HG02885 (cell line): Measurements from ENCODE around the gene GLIS1.
"Not testable (repeated sequence)": the region's sequence is repeated elsewhere in the genome, so short reads cannot be mapped to it uniquely, and the experiment has no call there.

Experiments used
- ATAC-seq: cut with Tn5 transposase; IDR thresholded peaks from one replicate; pipeline ENCODE4 v1.9.1; 2021; ENCODE audit warnings: mild to moderate bottlenecking; ENCODE audit not compliant: unreplicated experiment, poor library complexity

The GLIS1 gene

GRCh38 chr1:53657891-53658396 lies 81.0 kb downstream of the GLIS1 start:
- ATAC-seq = no peak

DNA sequence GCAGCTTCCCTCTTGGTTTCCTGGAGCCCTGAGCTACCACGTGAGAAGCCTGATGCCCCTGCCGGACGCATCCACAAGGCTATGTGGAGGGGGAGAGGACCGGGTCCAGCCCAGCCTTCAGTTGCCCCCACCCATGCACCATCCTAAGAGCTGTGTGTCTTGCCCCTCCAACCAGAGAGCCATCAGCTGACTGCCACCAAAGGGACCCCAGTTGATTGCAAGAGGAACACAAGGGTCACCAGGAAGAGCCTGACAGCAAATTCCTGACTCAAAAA lies 81.5 kb downstream of the GLIS1 start:
- no peak for ATAC-seq

DNA sequence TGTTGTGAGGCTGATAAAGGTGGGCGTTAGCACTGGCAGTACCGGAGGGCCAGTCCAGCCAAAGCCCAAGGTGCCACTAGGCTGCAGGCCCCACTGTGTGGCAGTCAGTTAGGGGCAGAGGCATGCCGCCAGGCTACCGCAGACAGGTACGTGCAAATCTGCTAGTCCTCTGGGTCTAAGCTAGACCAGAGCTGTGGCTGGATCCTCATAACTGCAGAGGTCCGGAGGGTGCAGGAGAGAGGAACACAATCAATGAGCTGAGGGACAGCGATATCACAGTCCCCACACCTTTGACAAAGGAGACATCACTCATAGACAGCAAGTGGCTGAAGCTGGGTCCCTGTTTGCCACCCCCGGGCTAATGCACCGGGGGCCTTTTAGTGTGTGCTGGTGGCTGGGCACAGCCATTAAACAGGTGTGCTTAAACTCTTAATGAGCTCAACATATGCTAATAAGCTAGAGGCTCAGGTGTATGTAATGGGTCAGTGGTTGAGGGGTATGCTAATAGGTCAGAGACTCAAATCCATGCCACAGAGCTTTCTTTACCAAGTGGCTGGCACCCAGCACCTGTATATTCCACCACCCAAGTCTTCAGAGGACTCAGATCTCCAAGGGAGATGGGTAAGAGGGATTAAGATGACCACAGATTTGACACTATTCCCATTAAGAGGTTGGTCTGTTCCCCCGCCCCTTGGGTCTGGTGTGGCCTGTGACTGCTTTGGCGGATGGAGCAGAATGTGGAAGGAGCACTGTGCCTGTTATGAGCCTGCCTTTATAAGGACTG lies 82.0 kb downstream of the GLIS1 start:
- ATAC-seq = no peak

DNA sequence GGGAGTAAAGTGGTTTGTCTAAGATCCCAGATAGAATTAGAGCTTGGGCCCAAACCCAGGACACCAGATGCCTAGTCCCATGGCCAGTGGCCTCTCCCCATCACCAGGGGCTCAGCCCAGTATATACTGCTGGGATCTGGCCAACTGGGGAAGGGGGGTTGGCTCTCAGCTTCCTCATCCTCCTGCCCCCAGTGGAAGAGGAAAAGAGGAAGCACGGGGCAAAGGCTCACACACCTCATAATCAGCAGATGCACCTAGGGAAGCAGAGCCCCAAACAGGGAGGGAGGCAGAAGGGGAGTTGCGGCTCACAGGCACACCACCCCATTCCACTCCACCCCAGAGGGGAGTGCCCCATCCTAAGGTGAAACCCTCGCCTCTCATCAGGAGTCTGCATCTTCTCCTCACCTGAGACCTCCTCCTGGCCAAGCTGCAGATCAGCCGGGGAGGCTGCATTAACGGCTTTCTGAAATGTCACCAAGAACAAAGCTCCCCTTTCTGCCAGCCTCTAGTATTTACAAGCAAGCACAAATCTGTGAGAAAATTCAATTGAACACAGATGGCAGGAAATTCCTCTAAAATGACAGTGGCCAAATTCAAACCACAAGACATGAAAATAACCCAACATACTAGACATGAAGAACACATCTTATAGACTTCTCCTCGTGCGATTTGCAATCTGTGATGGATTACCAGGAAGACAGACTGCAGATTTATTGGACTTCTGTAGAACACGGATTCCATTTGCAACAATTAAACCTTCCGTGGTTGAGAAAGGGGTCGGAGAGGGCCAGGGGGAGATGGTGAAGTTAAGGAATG lies 82.8 kb downstream of the GLIS1 start:
- ATAC-seq = no peak

GRCh38 chr1:53654216-53655210 lies 84.5 kb downstream of the GLIS1 start:
- ATAC-seq = no peak

- no peak for ATAC-seq
Measured at GRCh38 chr1:53653631-53654030, 85.3 kb downstream of the GLIS1 start.

DNA sequence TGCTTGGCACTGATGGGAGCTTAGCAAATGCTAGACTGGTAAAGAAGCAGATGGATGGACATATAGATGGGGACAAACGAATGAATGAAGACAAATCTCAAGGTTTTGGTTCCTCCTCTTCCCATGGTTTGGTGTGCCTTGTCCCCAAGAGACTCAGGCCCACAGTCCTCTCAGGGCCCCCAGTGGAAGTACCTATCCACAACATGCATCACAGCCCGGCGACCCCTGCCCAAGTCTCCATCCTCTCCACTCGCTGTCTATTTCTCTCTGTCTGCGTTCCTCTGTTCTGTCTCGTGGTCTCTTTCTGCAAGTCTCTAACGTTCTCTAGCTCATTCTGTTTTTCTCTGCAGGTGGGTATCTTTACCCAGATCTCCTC lies 85.8 kb downstream of the GLIS1 start:
- no peak for ATAC-seq

- ATAC-seq = no peak
Measured at GRCh38 chr1:53652441-53653199, 86.3 kb downstream of the GLIS1 start.

GRCh38 chr1:53651356-53651755 lies 87.6 kb downstream of the GLIS1 start:
- no peak for ATAC-seq

GRCh38 chr1:53648516-53648915 lies 90.4 kb downstream of the GLIS1 start:
- no peak for ATAC-seq

- ATAC-seq = not testable (repeated sequence)
Measured at GRCh38 chr1:53647915-53648314, 91.0 kb downstream of the GLIS1 start.

GRCh38 chr1:53646732-53647131 lies 92.2 kb downstream of the GLIS1 start:
- ATAC-seq = no peak

- ATAC-seq = no peak
Measured at GRCh38 chr1:53645690-53646078, 93.3 kb downstream of the GLIS1 start.

- ATAC-seq = no peak
Measured at GRCh38 chr1:53644909-53645689, 93.9 kb downstream of the GLIS1 start.

DNA sequence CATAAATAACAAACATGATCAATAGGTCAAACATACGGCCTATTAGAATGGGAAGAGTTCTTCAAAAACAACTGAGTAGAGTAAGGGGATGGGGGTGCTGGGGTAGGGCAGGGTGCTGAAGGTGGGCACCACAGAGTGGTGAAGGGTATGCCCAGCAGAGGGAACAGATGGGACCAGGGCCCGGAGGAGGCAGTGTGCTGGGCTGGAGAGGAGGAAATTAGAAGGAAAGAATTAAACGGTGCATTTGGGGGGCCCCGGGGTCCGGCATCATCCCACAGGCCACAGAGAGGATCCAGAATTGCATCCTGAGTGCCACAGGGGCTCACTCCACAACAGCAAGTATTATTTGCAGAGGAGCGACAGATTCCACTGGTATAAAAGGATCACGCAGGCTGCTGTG lies 94.5 kb downstream of the GLIS1 start:
- no peak for ATAC-seq

GRCh38 chr1:53643881-53644390 lies 95.0 kb downstream of the GLIS1 start:
- ATAC-seq = no peak

- no peak for ATAC-seq
Measured at GRCh38 chr1:53643041-53643880, 95.7 kb downstream of the GLIS1 start.

- no peak for ATAC-seq
Measured at GRCh38 chr1:53642607-53643006, 96.4 kb downstream of the GLIS1 start.
